H9 (cell line): Measurements from ENCODE around the gene ASIC3. TPM values are rescaled to one million over a fixed set of nuclear protein-coding genes. Genes with fewer than 3 reads are reported as not detected.

Experiments used
- DNase-seq: peaks from one replicate; pipeline ENCODE4 v3.0.0-alpha.2; 2017
- H2AFZ ChIP-seq: one replicate; pipeline ENCODE4 v1.6.1; 2013; ENCODE audit warnings: mild to moderate bottlenecking, low read length, control low read depth, moderate library complexity
- H2AK5ac ChIP-seq: 2 replicates; pipeline ENCODE4 v1.6.1; 2013; ENCODE audit warnings: low read length, control low read depth, mixed read lengths; ENCODE audit not compliant: insufficient read length
- H2BK120ac ChIP-seq: one replicate; pipeline ENCODE4 v1.6.1; 2013; ENCODE audit warnings: low read depth, mild to moderate bottlenecking, low read length, control low read depth, inconsistent platforms; ENCODE audit not compliant: poor library complexity, severe bottlenecking
- H2BK12ac ChIP-seq: 2 replicates; pipeline ENCODE4 v1.6.1; 2013; ENCODE audit warnings: low read length, control low read depth, mixed read lengths, low read depth; ENCODE audit not compliant: insufficient read length
- H2BK15ac ChIP-seq: 2 replicates; pipeline ENCODE4 v1.6.1; 2013; ENCODE audit warnings: low read depth, low read length, control low read depth
- H2BK20ac ChIP-seq: one replicate; pipeline ENCODE4 v1.6.1; 2013; ENCODE audit warnings: low read depth, mild to moderate bottlenecking, low read length, control low read depth, inconsistent platforms; ENCODE audit not compliant: poor library complexity, severe bottlenecking
- H2BK5ac ChIP-seq: 2 replicates; pipeline ENCODE4 v1.6.1; 2013; ENCODE audit warnings: low read length, control low read depth, mixed read lengths; ENCODE audit not compliant: insufficient read length
- H3K14ac ChIP-seq: 2 replicates; pipeline ENCODE4 v1.6.1; 2013; ENCODE audit warnings: low read length, control low read depth; ENCODE audit not compliant: insufficient read depth
- H3K18ac ChIP-seq: 2 replicates; pipeline ENCODE4 v1.6.1; 2013; ENCODE audit warnings: low read depth, mild to moderate bottlenecking, mixed read lengths, low read length, control low read depth; ENCODE audit not compliant: insufficient read length
- H3K23ac ChIP-seq: 2 replicates; pipeline ENCODE4 v1.6.1; 2013; ENCODE audit warnings: low read length, control low read depth, mixed read lengths, low read depth; ENCODE audit not compliant: insufficient read length
- H3K23me2 ChIP-seq: 2 replicates; pipeline ENCODE4 v1.6.1; 2013; ENCODE audit warnings: low read depth, mild to moderate bottlenecking, mixed read lengths, low read length, control low read depth; ENCODE audit not compliant: insufficient read length, poor library complexity, severe bottlenecking
- H3K27ac ChIP-seq: 2 replicates; pipeline ENCODE4 v1.5.1; 2013; ENCODE audit warnings: low read length, control low read depth, mixed read lengths, low read depth; ENCODE audit not compliant: insufficient read length
- H3K27me3 ChIP-seq: 2 replicates; pipeline ENCODE4 v1.6.1; 2013; ENCODE audit warnings: low read length, control low read depth, inconsistent platforms; ENCODE audit not compliant: insufficient read depth
- H3K4ac ChIP-seq: 2 replicates; pipeline ENCODE4 v1.6.1; 2013; ENCODE audit warnings: low read depth, mild to moderate bottlenecking, control low read depth, inconsistent platforms, low read length, moderate library complexity
- H3K4me1 ChIP-seq: 2 replicates; pipeline ENCODE4 v1.6.1; 2013; ENCODE audit warnings: low read length, control low read depth, inconsistent platforms; ENCODE audit not compliant: insufficient read depth
- H3K4me2 ChIP-seq: 2 replicates; pipeline ENCODE4 v1.6.1; 2013; ENCODE audit warnings: low read length, control low read depth, mixed read lengths; ENCODE audit not compliant: insufficient read length, insufficient read depth
- H3K56ac ChIP-seq: 2 replicates; pipeline ENCODE4 v1.6.1; 2013; ENCODE audit warnings: low read depth, mild to moderate bottlenecking, mixed read lengths, low read length, control low read depth; ENCODE audit not compliant: insufficient read length
- H3K79me1 ChIP-seq: 2 replicates; pipeline ENCODE4 v1.6.1; 2013; ENCODE audit warnings: low read depth, mild to moderate bottlenecking, moderate library complexity, low read length, control low read depth, inconsistent platforms; ENCODE audit not compliant: insufficient read depth, poor library complexity, severe bottlenecking
- H3K79me2 ChIP-seq: 2 replicates; pipeline ENCODE4 v1.6.1; 2013; ENCODE audit warnings: low read length, control low read depth, inconsistent platforms; ENCODE audit not compliant: insufficient read depth
- H3K9ac ChIP-seq: 2 replicates; pipeline ENCODE4 v1.6.1; 2013; ENCODE audit warnings: low read length, control low read depth, mixed read lengths; ENCODE audit not compliant: insufficient read length; ENCODE audit errors: extremely low read depth
- H3K9me3 ChIP-seq: one replicate; pipeline ENCODE4 v1.6.1; 2013; ENCODE audit warnings: low read depth, low read length, inconsistent platforms; ENCODE audit not compliant: control insufficient read depth
- H3T11ph ChIP-seq: one replicate; pipeline ENCODE4 v1.6.1; 2013; ENCODE audit warnings: mild to moderate bottlenecking, low read length, control low read depth, inconsistent platforms
- H4K20me1 ChIP-seq: one replicate; pipeline ENCODE4 v1.6.1; 2013; ENCODE audit not compliant: control insufficient read depth, insufficient read length, insufficient read depth
- H4K5ac ChIP-seq: 2 replicates; pipeline ENCODE4 v1.6.1; 2013; ENCODE audit warnings: low read depth, mild to moderate bottlenecking, mixed read lengths, low read length, control low read depth; ENCODE audit not compliant: insufficient read length
- H4K8ac ChIP-seq: replicated peaks from 2 replicates; pipeline ENCODE4 v1.6.1; 2013; ENCODE audit warnings: low read length, control low read depth, mixed read lengths, low read depth; ENCODE audit not compliant: insufficient read length
- H4K91ac ChIP-seq: 2 replicates; pipeline ENCODE4 v1.6.1; 2013; ENCODE audit warnings: low read depth, mild to moderate bottlenecking, moderate library complexity, mixed read lengths, low read length, control low read depth; ENCODE audit not compliant: insufficient read length
- H3K27ac Mint-ChIP-seq, 3 experiments: 2 replicates in 2 of 3; 3 replicates in 1 of 3; pipeline ENCODE4 v1.8.0; 2020 to 2021; ENCODE audit warnings: mixed read lengths in 3 of 3, mild to moderate bottlenecking in 1 of 3, moderate library complexity in 1 of 3
- H3K27me3 Mint-ChIP-seq: 2 replicates; pipeline ENCODE4 v1.8.0; 2021; ENCODE audit warnings: low read depth, mild to moderate bottlenecking, moderate library complexity, mixed read lengths
- H3K36me3 Mint-ChIP-seq, 3 experiments: 2 replicates in 2 of 3; 3 replicates in 1 of 3; pipeline ENCODE4 v1.8.0; 2020 to 2021; ENCODE audit warnings: low read depth in 3 of 3, mixed read lengths in 3 of 3; ENCODE audit not compliant: insufficient read depth in 1 of 3
- H3K4me1 Mint-ChIP-seq, 2 experiments: 2 replicates each; pipeline ENCODE4 v1.8.0; 2020; ENCODE audit warnings: mixed read lengths in 2 of 2
- H3K4me3 Mint-ChIP-seq, 2 experiments: 2 replicates in 1 of 2; 3 replicates in 1 of 2; pipeline ENCODE4 v1.8.0; 2020 to 2021; ENCODE audit warnings: mild to moderate bottlenecking in 2 of 2, mixed read lengths in 2 of 2, moderate library complexity in 1 of 2
- H3K9me3 Mint-ChIP-seq, 2 experiments: 2 replicates in 1 of 2; 3 replicates in 1 of 2; pipeline ENCODE4 v1.8.0; 2020; ENCODE audit warnings: mild to moderate bottlenecking in 2 of 2, mixed read lengths in 2 of 2, moderate library complexity in 1 of 2
- WGBS: extraction: QIAGEN DNeasy Blood & Tissue Kit; methylation state at CpG from one replicate; pipeline ENCODE4 v1.1.7; 2013; ENCODE audit warnings: missing lambda C conversion rate, low lambda C conversion rate, mixed read lengths; ENCODE audit not compliant: insufficient read length; ENCODE audit errors: extremely low coverage; 5-methylcytosine and 5-hydroxymethylcytosine counted together
- total RNA-seq: library from RNA; stranded (reverse); gene quantifications from 2 replicates; pipeline ENCODE4 v1.2.1, GENCODE V29; 2021
- TF ChIP-seq, protein P1 (sequence below): fragments of 200-600 bp; sonication (generic); conservative IDR thresholded peaks from 3 replicates; pipeline ENCODE4 v1.8.0; 2021; ENCODE audit warnings: antibody characterized with exemption, mild to moderate bottlenecking

Gene ASIC3
- total RNA-seq, 1 experiment from 2014 or later = 1.7 TPM

DNA sequence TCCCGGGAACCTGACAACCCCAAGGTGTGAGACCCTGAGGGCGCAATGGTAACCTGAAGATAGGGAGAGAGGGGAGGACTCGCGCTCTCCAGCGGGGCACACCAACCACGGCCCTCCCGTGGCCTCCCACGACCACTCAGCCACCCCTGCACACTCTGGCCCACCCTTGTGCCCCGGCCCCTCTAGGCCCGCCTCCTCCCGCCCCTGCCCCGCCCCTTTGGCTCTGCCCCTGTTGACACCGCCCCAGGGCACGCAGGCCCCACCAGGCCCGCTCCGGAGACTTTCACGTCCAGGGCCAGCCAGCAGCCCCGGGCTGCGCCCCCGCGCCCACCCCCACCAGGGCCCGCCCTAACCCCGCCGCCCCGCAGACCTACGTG is 35.0 kb upstream of the ASIC3 start:
- Histone ChIP-seq H3K9ac (no peak overlapping the region), H3K4me2 (peak overlapping the region; percentile 25), H4K8ac (no peak overlapping the region), H2BK5ac (no peak overlapping the region), H3K23ac (no peak overlapping the region), H3K4ac (no peak overlapping the region), H2BK12ac (no peak overlapping the region), H3K79me1 (no peaks in the 10 kb centered on the region), H2BK120ac (no peak overlapping the region), H3K79me2 (no peaks in the 10 kb centered on the region), H4K20me1 (no peaks in the 10 kb centered on the region), H3K56ac (no peak overlapping the region), H3K27me3 (no peaks in the 10 kb centered on the region; the same call in 1 of the 2 replicates), H3K27ac (no peak overlapping the region), H2AK5ac (no peak overlapping the region), H3K14ac (peak overlapping the region; percentile 80), H3K18ac (peak overlapping the region; percentile 60), H3K9me3 (no peaks in the 10 kb centered on the region), H3T11ph (no peak overlapping the region), H2BK15ac (no peak overlapping the region), H4K5ac (no peak overlapping the region), H4K91ac (no peak overlapping the region), H3K23me2 (peaks cover 7% of the 10 kb centered on the region), H2AFZ (no peak overlapping the region), H2BK20ac (no peak overlapping the region), H3K4me1 (peaks cover 4% of the 10 kb centered on the region; the same call in 1 of the 2 replicates)
- H3K4me3 Mint-ChIP-seq = peak overlapping the region; percentile 63 to 74
- peaks cover 0 to 2% of the 10 kb centered on the region in 2 experiments; a peak in 2 of 5 replicates for H3K9me3 Mint-ChIP-seq
- H3K36me3 Mint-ChIP-seq = peaks cover 4 to 6% (median 6%) of the 10 kb centered on the region in 3 experiments; a peak in 6 of 7 replicates
- DNase-seq = peak; percentile 43
- no CpG with 5 or more reads among the region's 26 CpGs for WGBS
- peaks cover 27 to 53% of the 10 kb centered on the region in 2 experiments for H3K4me1 Mint-ChIP-seq
- H3K27ac Mint-ChIP-seq = no peak overlapping the region
- TF ChIP-seq, protein P1, sequence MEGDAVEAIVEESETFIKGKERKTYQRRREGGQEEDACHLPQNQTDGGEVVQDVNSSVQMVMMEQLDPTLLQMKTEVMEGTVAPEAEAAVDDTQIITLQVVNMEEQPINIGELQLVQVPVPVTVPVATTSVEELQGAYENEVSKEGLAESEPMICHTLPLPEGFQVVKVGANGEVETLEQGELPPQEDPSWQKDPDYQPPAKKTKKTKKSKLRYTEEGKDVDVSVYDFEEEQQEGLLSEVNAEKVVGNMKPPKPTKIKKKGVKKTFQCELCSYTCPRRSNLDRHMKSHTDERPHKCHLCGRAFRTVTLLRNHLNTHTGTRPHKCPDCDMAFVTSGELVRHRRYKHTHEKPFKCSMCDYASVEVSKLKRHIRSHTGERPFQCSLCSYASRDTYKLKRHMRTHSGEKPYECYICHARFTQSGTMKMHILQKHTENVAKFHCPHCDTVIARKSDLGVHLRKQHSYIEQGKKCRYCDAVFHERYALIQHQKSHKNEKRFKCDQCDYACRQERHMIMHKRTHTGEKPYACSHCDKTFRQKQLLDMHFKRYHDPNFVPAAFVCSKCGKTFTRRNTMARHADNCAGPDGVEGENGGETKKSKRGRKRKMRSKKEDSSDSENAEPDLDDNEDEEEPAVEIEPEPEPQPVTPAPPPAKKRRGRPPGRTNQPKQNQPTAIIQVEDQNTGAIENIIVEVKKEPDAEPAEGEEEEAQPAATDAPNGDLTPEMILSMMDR = no peak
- H3K27me3 Mint-ChIP-seq = peaks cover 59% of the 10 kb centered on the region
